NCI-H345 (cell line): Measurements from ENCODE around the gene NIPAL3.
"Not testable (repeated sequence)": the region's sequence is repeated elsewhere in the genome, so short reads cannot be mapped to it uniquely, and the experiment has no call there.

Source experiments
- DNase-seq: peaks from one replicate; lab custom pipeline; 2025; lab: John Stamatoyannopoulos, UW

The NIPAL3 gene

GRCh38 chr1:24457866-24458265 is 42.3 kb downstream of the NIPAL3 start:
- DNase-seq: no peak

- no peak for DNase-seq
Measured at GRCh38 chr1:24459551-24460266, 44.1 kb downstream of the NIPAL3 start.

- not testable (repeated sequence) for DNase-seq
Measured at GRCh38 chr1:24462128-24462527, 46.5 kb downstream of the NIPAL3 start.

GRCh38 chr1:24463776-24464735 is 48.5 kb downstream of the NIPAL3 start:
- peak; percentile 76 for DNase-seq

GRCh38 chr1:24465099-24465498 is 49.5 kb downstream of the NIPAL3 start:
- no peak for DNase-seq

GRCh38 chr1:24465638-24466037 is 50.0 kb downstream of the NIPAL3 start:
- DNase-seq: no peak

GRCh38 chr1:24468685-24469316 is 53.2 kb downstream of the NIPAL3 start:
- DNase-seq: no peak

GRCh38 chr1:24470592-24470991 is 55.0 kb downstream of the NIPAL3 start:
- DNase-seq: no peak

GRCh38 chr1:24472527-24473251 is 57.1 kb downstream of the NIPAL3 start:
- no peak for DNase-seq

GRCh38 chr1:24474193-24474592 is 58.6 kb downstream of the NIPAL3 start:
- DNase-seq: no peak

GRCh38 chr1:24475700-24476099 is 60.1 kb downstream of the NIPAL3 start:
- DNase-seq: no peak

GRCh38 chr1:24476571-24476970 is 61.0 kb downstream of the NIPAL3 start:
- DNase-seq: no peak

GRCh38 chr1:24477309-24477708 is 61.7 kb downstream of the NIPAL3 start:
- no peak for DNase-seq

- no peak for DNase-seq
Measured at GRCh38 chr1:24481101-24481500, 65.5 kb downstream of the NIPAL3 start.

- no peak for DNase-seq
Measured at GRCh38 chr1:24481843-24482610, 66.4 kb downstream of the NIPAL3 start.

- no peak for DNase-seq
Measured at GRCh38 chr1:24483441-24483840, 67.8 kb downstream of the NIPAL3 start.

GRCh38 chr1:24484199-24484598 is 68.6 kb downstream of the NIPAL3 start:
- DNase-seq: no peak

GRCh38 chr1:24486331-24487065 is 70.9 kb downstream of the NIPAL3 start:
- DNase-seq: no peak

GRCh38 chr1:24487455-24487854 is 71.9 kb downstream of the NIPAL3 start:
- no peak for DNase-seq

GRCh38 chr1:24488159-24488558 is 72.6 kb downstream of the NIPAL3 start:
- DNase-seq: not testable (repeated sequence)
